ENCODE data around the gene LRRC75B.
"Not testable (repeated sequence)": the region's sequence is repeated elsewhere in the genome, so short reads cannot be mapped to it uniquely, and the experiment has no call there.

Gene LRRC75B

DNA sequence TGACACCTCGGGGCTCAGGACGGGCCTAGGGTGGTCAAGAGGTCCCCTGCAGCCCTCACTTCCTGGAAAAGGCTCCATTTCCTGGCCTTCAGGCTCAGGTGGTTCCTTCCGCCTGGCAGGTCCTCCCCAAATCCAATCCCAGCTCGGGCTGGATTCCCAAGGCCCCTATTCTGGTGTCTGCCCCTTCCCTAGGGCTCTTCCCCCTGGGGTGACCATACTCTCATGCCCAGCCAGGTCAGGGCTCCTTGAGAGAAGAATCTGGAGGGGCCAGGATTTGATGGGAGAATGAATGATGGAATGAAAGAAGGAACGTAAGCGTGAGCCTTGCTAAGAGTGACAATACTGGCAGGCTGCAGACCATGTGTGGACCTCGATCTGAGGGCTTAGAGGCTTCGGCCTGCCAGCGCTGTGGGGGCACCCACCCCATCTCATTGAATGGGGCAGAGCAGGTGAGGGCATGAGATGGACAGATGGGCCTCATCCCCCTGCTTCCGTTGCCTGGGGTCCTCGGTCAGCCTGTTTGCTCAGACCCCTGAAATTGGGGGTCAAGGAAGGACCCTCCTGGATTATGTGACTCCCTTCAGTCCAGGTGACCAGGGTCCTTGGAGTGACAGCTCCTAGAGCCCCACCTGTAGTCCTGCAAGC lies 9.4 kb upstream of the LRRC75B start:
- DNase-seq = not testable (repeated sequence)

DNA sequence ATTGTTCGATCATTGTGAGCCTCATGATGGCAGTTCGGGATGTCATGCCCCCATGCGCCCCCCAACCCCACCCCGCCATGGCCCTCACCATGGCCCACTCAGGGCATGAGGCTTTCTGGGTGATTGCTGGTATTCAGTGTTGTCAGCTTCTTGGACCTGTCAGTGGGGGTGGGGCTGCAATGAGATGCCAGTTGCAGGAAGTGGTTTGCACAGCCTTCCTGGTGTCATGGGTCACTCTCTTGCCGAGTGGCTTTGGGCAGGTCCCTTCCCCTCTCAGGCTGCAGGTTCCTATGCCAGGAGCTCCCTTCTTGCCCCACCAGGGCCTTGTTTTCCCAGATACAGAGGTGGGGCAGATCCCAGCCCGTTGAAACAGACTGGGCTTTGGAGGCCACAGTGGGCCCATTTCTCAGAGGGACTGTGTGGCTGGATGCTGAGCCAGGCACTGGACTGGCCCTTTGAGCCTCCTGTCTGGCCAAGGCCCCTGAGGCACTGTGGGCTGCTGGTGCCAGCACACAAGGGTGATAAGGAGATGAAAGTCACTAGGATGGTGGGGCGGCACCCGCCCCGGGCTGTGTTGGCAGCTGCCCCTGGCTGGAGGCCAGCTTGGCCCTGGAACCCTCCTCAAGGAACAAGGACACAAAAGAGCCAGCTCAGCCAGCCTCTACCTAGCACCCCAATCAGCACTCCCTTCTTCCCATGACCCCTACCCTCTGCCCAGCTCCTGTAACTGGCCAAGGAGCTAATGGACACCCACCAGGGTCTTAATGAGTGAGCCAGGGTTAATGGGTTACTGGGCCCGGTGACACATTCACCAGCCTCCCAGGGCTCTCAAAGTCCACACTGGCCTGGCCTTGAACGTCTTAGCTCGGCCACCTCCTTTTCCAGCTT lies 8.6 kb upstream of the LRRC75B start:
- no peak for DNase-seq

DNA sequence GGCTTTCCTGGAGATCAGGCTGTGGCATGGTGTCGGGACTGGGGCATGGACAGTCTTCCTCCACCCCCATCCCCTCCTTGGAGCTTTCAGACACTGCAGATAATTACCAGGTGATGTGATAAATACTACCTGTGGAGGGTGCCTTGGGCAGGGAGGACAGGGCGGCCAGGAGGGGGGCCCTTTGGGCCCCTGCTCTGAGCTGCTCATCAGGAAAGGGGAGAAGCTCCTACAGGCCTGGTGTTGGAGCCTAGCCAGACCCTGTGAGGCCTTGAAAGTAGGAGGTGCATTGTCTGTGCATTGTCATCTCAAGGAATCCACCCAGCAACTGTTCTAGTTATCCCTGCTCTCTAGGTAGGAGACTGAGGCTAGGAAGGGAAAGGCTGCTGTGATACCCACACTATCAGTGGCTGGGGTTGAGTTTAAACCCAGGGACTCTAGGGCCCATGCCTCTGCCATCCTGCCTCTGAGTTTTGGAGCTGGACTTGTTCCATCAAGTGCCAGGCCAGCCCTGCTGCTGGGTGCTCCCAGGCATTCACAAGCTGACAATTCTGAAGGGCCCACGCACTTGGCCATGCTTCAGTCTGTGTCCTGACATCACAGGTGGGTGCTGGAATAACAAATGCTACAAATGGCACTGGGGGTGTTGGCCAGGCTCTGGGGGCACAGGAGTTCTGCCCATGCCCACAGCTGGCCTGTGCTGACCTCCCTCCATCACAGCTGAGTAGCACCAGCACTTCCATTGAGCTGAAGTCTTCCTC lies 7.3 kb upstream of the LRRC75B start:
- not testable (repeated sequence) for DNase-seq

DNA sequence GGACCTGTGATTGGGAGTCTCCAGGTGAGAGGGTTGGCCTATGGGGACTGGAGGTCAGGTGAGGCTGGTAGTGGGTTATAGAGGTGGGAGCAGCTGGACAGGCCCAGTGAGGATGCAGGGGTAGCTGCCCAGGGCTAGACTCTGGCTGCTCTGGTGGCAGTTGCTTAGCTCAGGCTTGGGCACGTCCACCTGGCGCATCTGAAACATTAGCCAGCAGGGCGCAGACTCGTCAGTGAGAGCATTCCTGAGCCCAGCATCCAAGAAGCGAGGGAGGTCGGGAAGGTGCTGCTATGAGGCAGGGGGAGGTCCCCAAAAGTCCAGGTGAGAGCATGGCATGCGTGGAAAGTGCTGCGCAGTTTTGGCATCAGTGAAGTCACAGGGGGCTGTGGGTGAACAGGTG lies 6.6 kb upstream of the LRRC75B start:
- no peak for DNase-seq

DNA sequence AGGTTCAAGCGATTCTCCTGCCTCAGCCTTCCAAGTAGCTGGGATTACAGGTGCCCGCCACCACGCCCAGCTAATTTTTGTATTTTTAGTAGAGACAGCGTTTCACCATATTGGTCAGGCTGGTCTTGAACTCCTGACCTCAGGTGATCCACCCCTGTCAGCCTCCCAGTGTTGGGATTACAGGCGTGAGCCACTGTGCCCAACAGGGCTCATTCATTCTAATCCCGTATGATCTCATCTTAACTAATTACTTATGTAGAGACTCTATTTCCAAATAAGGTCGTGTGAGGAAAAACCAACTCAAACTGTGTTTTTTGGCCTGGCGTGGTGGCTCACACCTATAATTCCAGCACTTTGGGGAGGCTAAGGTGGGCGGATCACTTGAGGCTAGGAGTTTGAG lies 4.2 kb upstream of the LRRC75B start:
- DNase-seq = not testable (repeated sequence)

DNA sequence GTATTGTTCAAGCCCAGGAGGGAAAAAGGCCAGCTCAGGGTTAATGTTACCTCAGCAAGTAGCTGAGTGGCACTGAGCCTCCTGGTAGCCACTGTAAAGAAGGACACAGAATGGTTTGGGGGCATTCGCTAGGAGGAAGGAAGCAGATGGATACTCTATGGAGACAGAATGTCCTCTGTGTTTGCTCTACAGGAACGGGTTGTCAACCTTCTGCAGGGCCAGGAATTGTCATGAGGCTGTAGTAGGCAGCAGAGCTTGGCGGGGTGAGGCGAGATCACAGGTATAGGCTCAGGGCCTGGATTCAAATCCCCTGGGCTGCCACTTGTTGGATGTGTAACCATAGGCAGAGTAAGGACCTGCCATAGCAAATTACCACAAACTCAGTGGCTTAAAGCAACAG lies 3.0 kb upstream of the LRRC75B start:
- no peak for DNase-seq

DNA sequence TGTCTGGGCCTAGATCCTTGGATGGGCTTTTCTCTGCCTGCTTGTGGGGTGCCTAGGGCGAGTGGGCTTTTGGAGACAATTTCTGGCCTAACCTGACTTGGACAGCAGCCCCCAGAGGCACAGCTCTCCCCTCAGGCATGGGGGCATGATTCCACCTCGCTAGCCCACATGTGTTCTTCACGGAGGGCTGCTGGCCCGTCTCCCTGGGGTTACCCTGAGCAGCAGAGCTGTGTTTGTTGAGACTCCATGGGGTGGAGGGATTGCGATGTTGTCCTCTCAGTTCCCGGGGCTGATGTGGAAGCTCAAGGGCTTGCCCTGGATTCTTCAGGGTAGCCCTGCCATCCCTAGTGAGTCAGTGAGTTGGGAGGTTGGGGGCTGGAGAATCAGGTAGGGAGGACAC lies 2.4 kb upstream of the LRRC75B start:
- DNase-seq = no peak

DNA sequence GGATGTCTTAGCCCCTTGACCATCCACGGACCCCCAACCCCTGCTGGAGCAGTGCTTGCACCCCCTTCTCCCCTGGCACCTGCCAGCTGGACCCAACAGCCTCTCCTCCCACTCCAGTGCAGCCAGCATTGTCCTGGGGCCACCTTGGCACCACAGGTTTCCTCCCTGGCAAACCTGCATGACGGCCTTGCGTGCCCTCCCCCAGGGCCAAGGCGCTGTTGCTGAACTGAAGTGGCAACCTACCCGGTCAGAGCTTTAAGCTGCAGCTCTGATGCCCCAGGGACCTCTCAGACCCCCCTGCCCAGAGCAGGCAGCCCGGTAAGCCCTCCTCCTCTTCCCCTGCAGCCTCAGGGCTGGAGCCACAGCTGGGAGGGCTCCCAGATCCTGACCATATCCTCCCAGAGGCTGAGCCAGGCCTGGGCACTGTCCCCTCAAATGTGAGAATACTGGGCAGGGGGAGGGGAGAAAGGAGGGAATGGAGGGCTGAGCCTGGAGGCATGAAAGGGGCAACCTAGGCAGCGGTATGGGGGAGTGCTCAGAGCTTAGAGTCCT lies 1.8 kb upstream of the LRRC75B start:
- DNase-seq = no peak

DNA sequence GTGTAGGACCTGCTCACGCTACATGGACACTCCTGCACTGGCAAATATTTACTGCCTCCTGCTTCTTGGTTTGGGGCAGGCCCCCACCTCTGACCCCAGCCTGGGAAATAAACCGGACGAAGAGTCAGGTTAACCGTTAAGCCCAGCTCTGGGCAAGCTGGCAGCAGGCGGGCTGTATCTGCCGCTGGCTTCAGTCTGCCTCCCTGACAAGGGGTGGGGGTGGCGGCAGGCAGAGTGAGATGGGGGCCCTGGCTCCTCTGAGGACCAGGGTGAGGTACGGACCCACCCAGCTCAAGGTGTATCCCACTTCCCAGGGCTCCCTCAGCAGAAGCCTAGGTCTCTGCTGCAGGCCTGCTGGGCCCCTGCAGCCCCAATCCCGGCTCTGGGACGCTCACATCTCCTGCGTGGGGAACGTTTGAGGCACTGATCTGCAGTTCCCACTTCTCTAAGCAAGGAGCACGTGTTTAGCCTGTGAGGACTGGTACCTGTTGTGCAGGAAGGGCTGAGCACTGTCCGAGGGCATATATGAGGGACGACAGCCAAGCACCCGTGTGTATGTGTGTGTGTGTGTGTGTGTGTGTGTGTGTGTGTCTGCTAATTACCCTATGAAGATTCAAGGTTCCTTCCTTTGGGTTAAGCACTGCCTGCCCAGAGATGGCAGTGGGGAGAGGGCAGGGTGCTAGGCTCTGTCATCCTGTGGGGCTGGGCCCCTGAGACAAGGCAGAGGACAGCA lies 1.1 kb upstream of the LRRC75B start:
- no peak for DNase-seq

DNA sequence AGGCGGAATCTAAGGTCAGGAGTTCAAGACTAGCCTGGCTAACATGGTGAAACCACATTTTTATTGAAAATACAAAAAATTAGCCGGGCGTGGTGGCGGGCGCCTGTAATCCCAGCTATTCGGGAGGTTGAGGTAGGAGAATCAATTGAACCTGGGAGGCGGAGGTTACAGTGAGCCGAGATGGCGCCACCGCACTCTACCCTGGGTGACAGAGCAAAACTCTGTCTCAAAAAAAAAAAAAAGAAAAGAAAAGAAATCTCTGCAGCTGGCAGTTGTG lies 624 bp upstream of the LRRC75B start:
- not testable (repeated sequence) for DNase-seq

DNA sequence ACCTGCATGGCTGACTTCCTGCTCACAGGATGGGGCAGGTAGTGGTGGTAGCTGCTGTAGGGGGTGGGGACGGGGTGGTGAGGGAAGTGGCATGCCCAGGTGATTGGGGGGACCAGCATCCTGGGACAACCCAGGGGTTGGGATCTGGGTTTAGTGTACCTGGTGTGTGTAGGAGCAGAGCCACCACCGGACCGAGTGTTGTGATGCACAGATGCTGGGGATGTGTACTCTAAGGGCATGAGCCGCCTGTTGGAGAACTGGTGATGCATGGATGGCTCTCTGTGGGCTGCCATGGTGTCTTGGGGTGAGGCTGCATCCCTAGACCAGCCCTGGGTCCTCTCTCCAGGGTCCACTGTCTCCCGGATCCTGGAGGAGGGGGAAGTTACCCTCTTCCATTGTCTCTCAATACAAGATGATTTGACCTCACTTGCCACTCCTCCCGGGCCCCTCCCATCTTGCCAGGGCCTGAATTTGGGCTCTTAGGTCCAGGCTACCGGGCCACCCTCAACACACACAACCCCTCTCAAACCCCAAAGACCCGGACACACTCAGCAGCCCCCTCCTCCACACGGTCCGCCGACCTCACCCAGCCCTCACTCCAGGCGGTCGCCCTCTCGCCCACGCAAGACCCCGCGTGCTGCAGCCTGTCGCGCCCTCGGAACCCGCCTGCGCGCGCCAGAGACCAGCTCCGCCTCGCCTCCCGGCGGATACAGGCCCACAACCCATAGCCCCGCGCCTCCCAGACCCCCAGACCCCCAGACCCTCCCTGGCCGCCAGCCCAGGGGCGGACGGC lies 619 bp downstream of the LRRC75B start:
- DNase-seq = no peak

DNA sequence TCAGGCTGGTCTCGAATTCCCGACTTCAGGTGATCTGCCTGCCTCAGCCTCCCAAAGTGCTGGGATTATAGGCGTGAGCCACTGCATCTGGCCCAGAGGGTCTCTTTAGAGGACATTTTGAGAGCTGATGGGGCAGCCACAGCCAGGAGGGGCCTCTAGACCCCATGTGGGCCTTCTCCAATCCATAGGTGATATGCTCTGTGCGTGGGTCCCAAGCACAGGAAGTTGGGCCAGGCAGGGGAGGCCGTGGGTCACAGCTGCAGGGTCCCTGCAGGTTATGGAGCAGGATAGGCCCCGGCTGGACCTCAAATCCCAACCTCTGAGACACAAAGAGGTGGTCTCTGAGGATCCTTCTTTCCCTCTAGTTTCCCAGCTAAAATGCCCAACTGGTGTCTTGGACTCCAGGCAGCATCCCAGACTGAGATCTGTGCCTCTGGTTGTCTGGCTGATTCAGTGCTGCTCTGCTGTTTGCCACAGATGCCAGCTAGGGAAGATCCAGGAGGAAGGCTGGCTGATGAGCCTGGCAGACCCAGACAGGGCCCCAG lies 1.5 kb downstream of the LRRC75B start:
- DNase-seq = no peak

DNA sequence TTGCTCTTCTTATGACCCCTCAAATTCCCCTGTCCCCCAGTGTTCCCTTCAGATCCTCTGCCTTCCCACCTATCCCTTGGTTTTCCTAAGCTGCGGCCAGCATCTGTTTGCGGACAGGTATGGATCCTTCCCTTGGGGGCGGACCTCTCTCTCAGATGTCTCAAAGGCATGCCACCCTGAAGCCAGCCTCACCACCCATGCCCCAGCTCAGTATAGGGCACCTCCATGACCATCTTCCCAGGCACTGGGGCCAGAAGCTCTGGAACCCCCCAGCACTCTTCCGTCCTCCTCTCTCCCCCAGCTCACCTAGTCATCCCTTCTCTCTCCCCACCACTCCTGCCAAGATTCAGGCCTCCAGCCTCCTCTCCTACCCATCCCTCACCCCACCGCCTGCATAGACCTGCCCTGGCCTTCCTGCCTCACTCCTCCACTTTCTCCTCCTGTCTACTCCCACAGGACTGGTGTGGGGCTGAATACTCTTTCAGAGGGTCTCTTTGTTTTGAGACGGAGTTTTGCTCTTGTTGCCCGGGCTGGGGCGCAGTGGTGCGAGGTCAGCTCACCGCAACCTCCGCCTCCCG lies 2.2 kb downstream of the LRRC75B start:
- DNase-seq = no peak

DNA sequence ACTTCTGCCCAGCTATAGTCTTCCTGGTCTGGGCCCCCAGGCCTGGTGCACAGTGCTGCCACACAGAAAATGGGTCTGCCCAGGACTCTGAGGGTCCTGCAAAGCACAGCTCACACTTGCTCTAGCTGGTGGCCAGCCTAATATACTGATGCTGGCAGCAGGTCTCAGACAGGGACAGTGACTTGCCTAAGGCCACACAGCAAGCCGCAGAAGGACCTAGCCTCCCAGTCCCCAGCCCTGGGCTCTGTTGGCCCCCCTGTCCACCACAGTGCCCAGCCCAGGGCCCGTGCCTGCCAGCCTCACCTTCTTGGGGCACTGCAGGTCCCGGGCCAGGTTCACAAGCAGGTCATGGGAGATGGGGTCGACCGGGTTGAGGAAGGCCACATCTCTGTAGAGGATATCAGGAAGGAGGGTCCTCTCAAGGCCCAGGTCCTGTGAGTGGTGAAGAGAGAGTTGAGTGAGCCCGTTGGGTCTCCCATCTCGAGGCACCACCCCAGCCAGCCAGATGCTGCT lies 3.3 kb downstream of the LRRC75B start:
- DNase-seq = no peak

DNA sequence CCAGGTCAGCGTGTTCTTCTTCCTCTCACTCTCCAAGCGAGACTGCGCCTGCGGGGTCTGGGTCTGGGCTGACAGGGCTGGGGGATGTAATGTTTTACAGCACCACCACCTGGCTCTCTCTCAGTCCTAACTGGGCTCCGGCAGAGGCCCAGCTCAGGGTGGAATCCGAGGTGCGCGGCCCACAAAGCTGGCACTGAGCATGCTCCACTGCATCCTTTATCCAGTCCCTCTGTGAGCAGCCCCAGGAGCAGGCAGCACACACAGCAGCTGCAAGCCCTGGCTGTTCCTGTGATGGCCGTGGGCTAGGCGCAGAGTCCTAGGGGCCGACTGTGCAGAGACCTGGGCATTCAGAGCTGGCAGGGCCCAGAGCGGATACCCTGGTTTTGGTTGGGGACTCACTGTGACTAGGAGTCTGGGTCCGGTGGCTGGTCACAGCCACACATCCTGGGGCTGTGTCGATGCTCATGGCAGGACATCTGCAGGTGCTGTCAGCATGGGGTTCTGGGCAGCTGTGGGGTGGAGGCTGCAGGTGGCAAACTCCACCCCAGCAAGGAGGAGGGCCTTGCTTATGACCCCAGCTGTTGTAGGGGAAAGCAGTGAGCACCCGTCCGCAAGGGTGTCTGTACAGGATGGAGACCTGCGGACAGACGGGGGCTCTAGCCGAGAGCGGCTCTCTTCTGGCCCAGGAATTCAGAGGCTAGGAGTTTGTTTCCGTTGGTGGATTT lies 4.0 kb downstream of the LRRC75B start:
- DNase-seq = no peak

DNA sequence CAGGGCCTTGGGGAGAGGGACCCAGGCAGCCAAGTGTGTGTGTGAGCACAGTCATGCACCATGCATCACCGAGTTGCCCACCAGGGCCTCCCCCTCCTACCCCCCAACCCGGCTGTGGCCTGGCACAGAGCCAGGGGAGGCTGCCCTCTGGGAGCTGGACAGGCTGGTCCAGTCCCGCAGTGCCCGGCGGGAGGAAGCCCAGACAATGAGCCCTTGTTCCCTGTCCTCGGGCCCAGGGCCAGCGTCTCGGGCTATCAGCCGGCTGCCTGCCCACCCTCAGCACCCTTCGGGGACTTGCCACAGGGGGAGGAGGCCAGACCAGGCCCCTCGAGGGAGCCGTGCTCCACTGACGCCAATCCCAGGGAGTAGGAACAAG lies 4.5 kb downstream of the LRRC75B start:
- DNase-seq = no peak

DNA sequence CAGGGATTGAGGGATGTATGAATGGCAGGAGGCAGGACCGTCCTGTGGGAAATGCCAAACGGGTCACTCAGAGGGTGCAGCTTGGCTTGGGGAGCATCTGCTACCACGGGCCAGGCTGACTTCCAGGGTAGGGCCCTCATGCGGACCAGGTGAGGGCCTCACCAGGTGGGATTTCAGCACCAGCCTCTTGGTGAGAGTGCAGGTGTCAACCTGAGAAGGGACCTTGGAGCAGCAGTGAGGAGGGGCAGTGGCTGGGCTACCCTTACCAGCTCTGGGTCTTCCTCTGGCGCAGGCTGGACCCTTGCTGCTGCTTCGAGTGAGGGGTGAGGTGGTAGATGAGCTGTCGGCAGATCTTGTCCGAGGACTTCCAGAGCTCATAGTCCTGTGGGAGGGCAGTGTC lies 4.9 kb downstream of the LRRC75B start:
- no peak for DNase-seq

DNA sequence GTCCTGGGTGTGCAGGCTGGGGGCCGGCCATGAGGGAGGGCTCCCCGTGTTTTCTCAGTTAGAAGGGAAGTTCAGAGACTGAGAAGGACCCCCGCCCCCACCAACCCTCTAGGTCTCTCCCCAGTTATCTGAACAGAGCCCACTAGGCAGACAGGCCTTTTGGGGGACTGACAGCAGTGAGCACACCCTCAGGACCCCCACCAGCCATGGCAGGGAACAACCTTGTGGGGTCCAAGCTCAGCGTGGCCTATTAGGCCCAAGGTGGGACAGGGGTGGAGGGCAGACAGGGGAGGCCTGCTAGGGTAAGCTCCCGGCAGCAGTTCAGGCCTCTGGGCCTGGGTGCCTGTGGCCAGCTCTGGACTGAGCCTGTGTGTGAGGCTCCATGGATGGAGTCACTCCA lies 5.6 kb downstream of the LRRC75B start:
- DNase-seq = no peak

DNA sequence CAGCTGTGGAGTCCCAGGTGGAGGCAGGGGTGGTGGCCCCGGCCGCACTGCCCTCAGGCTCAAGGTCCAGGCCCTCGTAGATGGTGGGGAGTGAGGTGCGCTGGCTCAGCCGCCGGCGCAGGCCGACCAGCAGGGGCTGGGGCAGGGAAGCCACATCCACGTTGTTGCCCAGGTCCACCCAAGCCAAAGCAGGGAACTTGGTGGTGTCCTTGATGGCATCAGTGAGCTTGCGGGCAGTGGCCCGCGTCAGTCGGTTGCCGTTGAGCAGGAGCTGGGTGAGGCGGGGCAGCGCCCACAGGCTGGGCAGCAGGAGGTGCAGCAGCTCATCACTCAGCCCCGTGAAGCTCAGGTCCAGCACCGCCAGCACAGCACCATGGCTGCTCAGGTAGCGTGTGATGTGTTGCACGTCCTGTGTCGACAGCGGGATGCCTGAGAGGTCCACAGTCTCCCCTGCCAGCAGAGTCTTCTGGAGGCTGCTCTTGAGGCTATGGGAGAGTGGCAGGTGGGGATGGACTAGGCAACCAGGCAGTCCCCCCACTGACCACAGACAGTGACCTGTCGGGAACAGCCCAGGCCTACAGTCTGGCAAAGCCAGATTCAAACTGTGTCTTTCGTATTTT lies 6.8 kb downstream of the LRRC75B start:
- DNase-seq = no peak

DNA sequence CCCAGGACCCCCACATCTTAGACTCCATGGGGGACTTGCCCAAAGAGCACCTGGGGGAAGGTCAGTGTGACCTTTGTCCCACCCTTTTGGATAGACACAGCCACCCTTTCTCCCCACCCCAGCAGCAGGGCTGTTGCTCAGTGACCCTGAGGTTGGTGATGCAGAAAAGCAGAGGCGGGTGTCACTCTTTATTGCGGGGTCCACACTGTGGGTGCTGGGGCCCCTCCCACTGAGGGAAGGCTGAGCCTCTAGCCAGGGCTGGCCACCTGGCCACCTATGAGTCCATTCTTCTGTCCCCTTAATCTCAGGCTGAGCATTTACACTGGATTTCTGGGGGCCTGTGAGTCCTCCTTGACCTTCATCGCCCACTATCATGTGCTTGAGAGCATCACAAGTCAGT lies 7.4 kb downstream of the LRRC75B start:
- DNase-seq = no peak

All from stimulated activated naive CD4-positive, alpha-beta T cell (primary cell).